ENCODE results near the gene IL17C. TPM values are rescaled to one million over a fixed set of nuclear protein-coding genes. Genes with fewer than 3 reads are reported as not detected.

Gene IL17C
- total RNA-seq, 4 donors from 2014 or later = not detected

- ATAC-seq (ENCODE audit: low FRiP score) = no peak
- no peak for TF ChIP-seq CTCF (IDR thresholded peaks at IDR 0.05)
- DNase-seq (ENCODE audit: low spot score) = no peak
Measured at GRCh38 chr16:88616320-88616719, 22.1 kb upstream of the IL17C start.

GRCh38 chr16:88616736-88617135 lies 21.6 kb upstream of the IL17C start:
- TF ChIP-seq CTCF (IDR thresholded peaks at IDR 0.05) = no peak
- ATAC-seq (ENCODE audit: low FRiP score) (no peak), DNase-seq (ENCODE audit: low spot score) (no peak)

GRCh38 chr16:88617268-88618031 lies 20.9 kb upstream of the IL17C start:
- TF ChIP-seq CTCF (IDR thresholded peaks at IDR 0.05) = no peak
- no peak for DNase-seq (ENCODE audit: low spot score)
- no peak for ATAC-seq (ENCODE audit: low FRiP score)

GRCh38 chr16:88618182-88618955 lies 20.0 kb upstream of the IL17C start:
- no peak for TF ChIP-seq CTCF (IDR thresholded peaks at IDR 0.05)
- ATAC-seq (ENCODE audit: low FRiP score) (no peak), DNase-seq (ENCODE audit: low spot score) (no peak)

GRCh38 chr16:88618956-88619667 lies 19.3 kb upstream of the IL17C start:
- TF ChIP-seq CTCF (IDR thresholded peaks at IDR 0.05) = no peak
- ATAC-seq (ENCODE audit: low FRiP score) (no peak), DNase-seq (ENCODE audit: low spot score) (no peak)

- DNase-seq (ENCODE audit: low spot score) (no peak), ATAC-seq (ENCODE audit: low FRiP score) (no peak)
- TF ChIP-seq CTCF (IDR thresholded peaks at IDR 0.05) = no peak
Measured at GRCh38 chr16:88619859-88620815, 18.2 kb upstream of the IL17C start.

Data from omental fat pad (tissue), 4 donors.